ENCODE results near the gene TRPV3.

DNA sequence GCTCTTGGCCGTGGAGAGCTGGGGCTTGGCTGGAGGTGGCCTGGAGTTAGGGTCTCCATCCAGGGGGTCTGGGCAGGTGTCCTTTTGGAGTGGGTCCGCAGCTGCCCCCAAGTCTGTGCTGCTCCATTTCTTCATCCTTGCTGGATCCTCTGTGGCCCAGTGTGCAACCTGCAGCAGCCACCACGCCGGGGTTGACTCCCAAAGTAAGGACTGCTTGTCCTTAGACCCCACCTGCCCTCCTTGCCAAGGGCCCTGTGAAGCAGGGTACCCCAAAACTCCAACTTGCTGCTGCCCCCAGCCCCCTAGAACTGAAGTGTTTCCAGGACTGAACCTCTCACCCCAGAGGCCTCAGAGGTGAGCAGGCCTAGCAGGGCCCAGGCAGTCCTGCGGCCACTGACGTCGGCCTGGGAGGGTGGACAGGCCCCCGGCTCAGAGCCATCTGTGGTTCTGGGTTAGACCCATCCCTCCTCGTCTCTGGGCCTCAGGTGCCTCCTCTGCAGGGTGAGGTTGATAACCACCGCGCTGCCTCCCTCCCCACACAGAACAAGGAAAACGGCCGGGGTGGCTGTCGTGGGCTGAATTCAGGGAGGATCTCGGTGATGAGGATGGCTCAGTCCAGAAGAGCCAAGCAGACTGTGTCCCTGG lies 34.7 kb upstream of the TRPV3 start:
- TF ChIP-seq, protein P1, sequence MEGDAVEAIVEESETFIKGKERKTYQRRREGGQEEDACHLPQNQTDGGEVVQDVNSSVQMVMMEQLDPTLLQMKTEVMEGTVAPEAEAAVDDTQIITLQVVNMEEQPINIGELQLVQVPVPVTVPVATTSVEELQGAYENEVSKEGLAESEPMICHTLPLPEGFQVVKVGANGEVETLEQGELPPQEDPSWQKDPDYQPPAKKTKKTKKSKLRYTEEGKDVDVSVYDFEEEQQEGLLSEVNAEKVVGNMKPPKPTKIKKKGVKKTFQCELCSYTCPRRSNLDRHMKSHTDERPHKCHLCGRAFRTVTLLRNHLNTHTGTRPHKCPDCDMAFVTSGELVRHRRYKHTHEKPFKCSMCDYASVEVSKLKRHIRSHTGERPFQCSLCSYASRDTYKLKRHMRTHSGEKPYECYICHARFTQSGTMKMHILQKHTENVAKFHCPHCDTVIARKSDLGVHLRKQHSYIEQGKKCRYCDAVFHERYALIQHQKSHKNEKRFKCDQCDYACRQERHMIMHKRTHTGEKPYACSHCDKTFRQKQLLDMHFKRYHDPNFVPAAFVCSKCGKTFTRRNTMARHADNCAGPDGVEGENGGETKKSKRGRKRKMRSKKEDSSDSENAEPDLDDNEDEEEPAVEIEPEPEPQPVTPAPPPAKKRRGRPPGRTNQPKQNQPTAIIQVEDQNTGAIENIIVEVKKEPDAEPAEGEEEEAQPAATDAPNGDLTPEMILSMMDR (IDR thresholded peaks at IDR 0.05; ENCODE audit: borderline replicate concordance, extremely low read depth, low read length, poor library complexity, severe bottlenecking), result no peak
- no peak for TF ChIP-seq EZH2 (IDR thresholded peaks at IDR 0.05; ENCODE audit: borderline replicate concordance, low read depth, low read length, severe bottlenecking)

Measured in DND-41 (cell line).